ENCODE data around the gene ATL2. TPM values are rescaled to one million over a fixed set of nuclear protein-coding genes. Genes with fewer than 3 reads are reported as not detected.
"Not testable (repeated sequence)": the region's sequence is repeated elsewhere in the genome, so short reads cannot be mapped to it uniquely, and the experiment has no call there.

ATL2 gene
- total RNA-seq, 2 experiments from 2014 or later = 52.8 to 54.5 TPM

DNA sequence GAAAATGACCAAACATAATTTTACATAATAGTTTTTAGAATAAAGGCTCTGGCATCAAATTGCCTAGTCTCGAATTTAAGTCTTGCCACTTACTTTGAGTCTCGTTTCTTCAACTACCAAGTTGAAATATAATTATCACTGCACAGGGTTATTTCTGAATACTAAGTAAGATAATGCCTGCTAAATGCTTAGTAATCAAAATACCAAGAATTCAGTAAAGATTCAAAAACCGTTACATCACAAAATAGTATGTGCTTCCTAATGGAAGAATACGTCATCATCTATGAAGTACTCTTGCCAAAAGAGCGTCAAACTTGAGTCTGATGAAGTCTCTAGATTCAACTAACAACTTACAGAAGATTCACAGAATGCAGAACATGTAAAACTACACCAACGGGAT is 40.5 kb downstream of the ATL2 start:
- H3K27me3 Mint-ChIP-seq = no peaks in the 10 kb centered on the region
- ATAC-seq (no peak), DNase-seq (no peak)
- peaks cover 3% of the 10 kb centered on the region for H3K4me1 Mint-ChIP-seq (ENCODE audit: low read depth)
- no peaks in the 10 kb centered on the region for H3K9me3 Mint-ChIP-seq
- CTCF ChIA-PET = no interaction called here
- TF ChIP-seq, protein P1, sequence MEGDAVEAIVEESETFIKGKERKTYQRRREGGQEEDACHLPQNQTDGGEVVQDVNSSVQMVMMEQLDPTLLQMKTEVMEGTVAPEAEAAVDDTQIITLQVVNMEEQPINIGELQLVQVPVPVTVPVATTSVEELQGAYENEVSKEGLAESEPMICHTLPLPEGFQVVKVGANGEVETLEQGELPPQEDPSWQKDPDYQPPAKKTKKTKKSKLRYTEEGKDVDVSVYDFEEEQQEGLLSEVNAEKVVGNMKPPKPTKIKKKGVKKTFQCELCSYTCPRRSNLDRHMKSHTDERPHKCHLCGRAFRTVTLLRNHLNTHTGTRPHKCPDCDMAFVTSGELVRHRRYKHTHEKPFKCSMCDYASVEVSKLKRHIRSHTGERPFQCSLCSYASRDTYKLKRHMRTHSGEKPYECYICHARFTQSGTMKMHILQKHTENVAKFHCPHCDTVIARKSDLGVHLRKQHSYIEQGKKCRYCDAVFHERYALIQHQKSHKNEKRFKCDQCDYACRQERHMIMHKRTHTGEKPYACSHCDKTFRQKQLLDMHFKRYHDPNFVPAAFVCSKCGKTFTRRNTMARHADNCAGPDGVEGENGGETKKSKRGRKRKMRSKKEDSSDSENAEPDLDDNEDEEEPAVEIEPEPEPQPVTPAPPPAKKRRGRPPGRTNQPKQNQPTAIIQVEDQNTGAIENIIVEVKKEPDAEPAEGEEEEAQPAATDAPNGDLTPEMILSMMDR (IDR thresholded peaks at IDR 0.05) = no peak
- peaks cover 41% of the 10 kb centered on the region for H3K36me3 Mint-ChIP-seq (ENCODE audit: low read depth)
- POLR2A ChIA-PET = no interaction called here
- intact Hi-C loops (cut with micrococcal nuclease) = no loop called here
- no peak overlapping the region for H3K4me3 Mint-ChIP-seq
- H3K27ac Mint-ChIP-seq = no peak overlapping the region

GRCh38 chr2:38330754-38331153 is 46.3 kb downstream of the ATL2 start:
- peaks cover 25% of the 10 kb centered on the region for H3K4me1 Mint-ChIP-seq (ENCODE audit: low read depth)
- H3K4me3 Mint-ChIP-seq = no peak overlapping the region
- TF ChIP-seq, protein P1 (IDR thresholded peaks at IDR 0.05) = no peak
- H3K27ac Mint-ChIP-seq = no peak overlapping the region
- ChIA-PET CTCF (no interaction called here), POLR2A (no interaction called here)
- no peak for ATAC-seq
- no peaks in the 10 kb centered on the region for H3K27me3 Mint-ChIP-seq
- H3K36me3 Mint-ChIP-seq (ENCODE audit: low read depth) = peaks cover 44% of the 10 kb centered on the region
- DNase-seq = no peak
- peaks cover 11% of the 10 kb centered on the region for H3K9me3 Mint-ChIP-seq
- intact Hi-C loops (cut with micrococcal nuclease) = no loop called here

DNA sequence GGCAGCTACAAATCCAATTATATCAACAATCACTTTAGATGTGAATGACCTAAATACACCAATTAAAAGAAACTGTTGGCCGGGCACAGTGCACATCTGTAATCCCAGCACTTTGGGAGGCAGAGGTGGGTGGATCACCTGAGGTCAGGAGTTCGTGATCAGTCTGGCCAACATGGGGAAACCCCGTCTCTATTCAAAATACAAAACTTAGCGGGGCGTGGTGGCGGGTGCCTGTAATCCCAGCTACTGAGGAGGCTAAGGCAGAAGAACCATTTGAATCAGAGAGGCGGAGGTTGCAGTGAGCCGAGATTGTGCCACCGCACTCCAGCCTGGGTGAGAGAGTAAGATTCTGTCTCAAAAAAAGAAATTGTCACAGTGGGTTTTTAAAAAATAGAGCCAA is 49.5 kb downstream of the ATL2 start:
- Mint-ChIP-seq H3K4me3 (no peak overlapping the region), H3K36me3 (ENCODE audit: low read depth) (peaks cover 46% of the 10 kb centered on the region), H3K9me3 (peaks cover 11% of the 10 kb centered on the region)

GRCh38 chr2:38323623-38324022 is 53.5 kb downstream of the ATL2 start:
- POLR2A ChIA-PET = no interaction called here
- CTCF ChIA-PET = interaction anchor here (2.4 kb wide), 1 partner anchor 185 kb away, joined by 16 read pairs; no protein-coding TSS in a partner anchor
- ATAC-seq (no peak), DNase-seq (no peak)
- peaks cover 26% of the 10 kb centered on the region for H3K36me3 Mint-ChIP-seq (ENCODE audit: low read depth)
- no peak overlapping the region for H3K4me3 Mint-ChIP-seq
- H3K9me3 Mint-ChIP-seq = peaks cover 1% of the 10 kb centered on the region
- no peaks in the 10 kb centered on the region for H3K27me3 Mint-ChIP-seq
- TF ChIP-seq, protein P1 (IDR thresholded peaks at IDR 0.05) = no peak
- peaks cover 40% of the 10 kb centered on the region for H3K4me1 Mint-ChIP-seq (ENCODE audit: low read depth)
- no peak overlapping the region for H3K27ac Mint-ChIP-seq
- intact Hi-C loops (cut with micrococcal nuclease) = no loop called here

More for the DNA sequence above, 49.5 kb downstream of the ATL2 start:
- no peaks in the 10 kb centered on the region for H3K27me3 Mint-ChIP-seq
- H3K4me1 Mint-ChIP-seq (ENCODE audit: low read depth) = peaks cover 42% of the 10 kb centered on the region
- ChIA-PET CTCF (interaction anchor here (1.7 kb wide), 1 partner anchor 31 kb away, joined by 5 read pairs; no protein-coding TSS in a partner anchor), POLR2A (interaction anchor here (0.7 kb wide), 1 partner anchor 15 kb away, joined by 3 read pairs; no protein-coding TSS in a partner anchor)
- ATAC-seq (no peak), DNase-seq (no peak)
- H3K27ac Mint-ChIP-seq = no peak overlapping the region
- TF ChIP-seq, protein P1 (IDR thresholded peaks at IDR 0.05) = no peak
- intact Hi-C loops (cut with micrococcal nuclease) = no loop called here

GRCh38 chr2:38322224-38322914 is 54.7 kb downstream of the ATL2 start:
- intact Hi-C loops (cut with micrococcal nuclease) = no loop called here
- ChIA-PET CTCF (interaction anchor here (2.4 kb wide), 1 partner anchor 186 kb away, joined by 16 read pairs; no protein-coding TSS in a partner anchor), POLR2A (interaction anchor here (0.9 kb wide), 1 partner anchor 186 kb away, joined by 3 read pairs; no protein-coding TSS in a partner anchor)
- Mint-ChIP-seq H3K4me3 (no peak overlapping the region), H3K9me3 (no peaks in the 10 kb centered on the region), H3K4me1 (ENCODE audit: low read depth) (peaks cover 27% of the 10 kb centered on the region), H3K36me3 (ENCODE audit: low read depth) (peaks cover 23% of the 10 kb centered on the region), H3K27me3 (no peaks in the 10 kb centered on the region), H3K27ac (no peak overlapping the region)
- TF ChIP-seq, protein P1 (IDR thresholded peaks at IDR 0.05) = no peak
- ATAC-seq (no peak), DNase-seq (no peak)

- H3K9me3 Mint-ChIP-seq, ATAC-seq, H3K4me3 Mint-ChIP-seq, DNase-seq, H3K27me3 Mint-ChIP-seq, H3K27ac Mint-ChIP-seq, POLR2A ChIA-PET: not testable (repeated sequence)
- peaks cover 17% of the 10 kb centered on the region for H3K4me1 Mint-ChIP-seq (ENCODE audit: low read depth)
- peaks cover 20% of the 10 kb centered on the region for H3K36me3 Mint-ChIP-seq (ENCODE audit: low read depth)
- intact Hi-C loops (cut with micrococcal nuclease) = loop anchor here (5.0 to 10.0 kb wide), 2 partner anchors 58 to 426 kb away; partner anchors contain the start of gene ATL2
- CTCF ChIA-PET = interaction anchor here (2.8 kb wide), 1 partner anchor 189 kb away, joined by 10 read pairs; no protein-coding TSS in a partner anchor
Observed at GRCh38 chr2:38319240-38319639, 57.8 kb downstream of the ATL2 start.
